HepG2 (cell line): Measurements from ENCODE around the gene IKZF2. TPM values are rescaled to one million over a fixed set of nuclear protein-coding genes. Genes with fewer than 3 reads are reported as not detected.

Source experiments
- ATAC-seq: fragments of 200-7000 bp; cut with Tn5 transposase; 3 replicates; pipeline ENCODE4 v1.9.1; 2020; ENCODE audit warnings: mild to moderate bottlenecking, moderate library complexity
- BruUV-seq: library from RNA; stranded (reverse); fragments of 400-500 nt; replicated peaks from 2 replicates; lab custom pipeline; 2021; lab: Mats Ljungman, UMichigan
- CTCF ChIA-PET: fragments of 300-600 bp; formaldehyde crosslinking; extraction: SDS; loops from one replicate; lab custom pipeline; 2021; ENCODE audit warnings: low total read pairs, inconsistent platforms, low intra/inter-chr PET ratio; lab: Yijun Ruan, JAX
- POLR2A ChIA-PET: fragments of 350-600 bp; sonication (Branson Sonifier 250); formaldehyde crosslinking; loops from one replicate; lab custom pipeline; 2020; ENCODE audit warnings: antibody characterized with exemption, inconsistent platforms; lab: Yijun Ruan, JAX
- DNase-seq: peaks from one replicate; pipeline ENCODE4 v3.0.0-alpha.2; 2015; ENCODE audit warnings: low spot score
- FAIRE-seq: peaks from 3 replicates; lab custom pipeline; 2011; peaks lifted over from hg19 to GRCh38; lab: Jason Lieb, UNC
- H2AFZ ChIP-seq: one replicate; pipeline ENCODE4 v1.6.1; 2011; ENCODE audit warnings: low read length, inconsistent platforms
- H3K27ac ChIP-seq: fragments of 300-600 bp; 3 replicates; pipeline ENCODE4 v1.8.0; 2011; ENCODE audit warnings: mixed run types, mild to moderate bottlenecking, mixed read lengths, low read length, inconsistent platforms; ENCODE audit not compliant: insufficient read depth; ENCODE audit errors: extremely low read length
- H3K27me3 ChIP-seq, 2 experiments: fragments of 200-600 bp in 1 of 2; 2 replicates in 1 of 2; 3 replicates in 1 of 2; pipeline versions ENCODE4 v1.6.0 to v1.8.0; 2011; ENCODE audit warnings: low read length in 2 of 2, mild to moderate bottlenecking in 2 of 2, moderate library complexity in 2 of 2, inconsistent platforms in 1 of 2; ENCODE audit not compliant: insufficient read depth in 2 of 2, control insufficient read depth in 1 of 2
- H3K36me3 ChIP-seq, 2 experiments: fragments of 200-600 bp in 1 of 2; replicated peaks in 1 of 2; 2 replicates in 1 of 2; 3 replicates in 1 of 2; pipeline versions ENCODE4 v1.5.1 to v1.8.0; 2011; ENCODE audit warnings: low read length in 2 of 2, inconsistent platforms in 1 of 2; ENCODE audit not compliant: insufficient read depth in 2 of 2, control insufficient read depth in 1 of 2
- H3K4me1 ChIP-seq: 2 replicates; pipeline ENCODE4 v1.5.1; 2012; ENCODE audit warnings: low read length, inconsistent platforms; ENCODE audit not compliant: insufficient read depth
- H3K4me2 ChIP-seq: 2 replicates; pipeline ENCODE4 v1.6.0; 2011; ENCODE audit warnings: low read depth, low read length, inconsistent platforms
- H3K4me3 ChIP-seq, 3 experiments: fragments of 200-600 bp in 1 of 3; sonication (generic), shearing (Covaris generic) in 1 of 3; replicated peaks in 1 of 3; 2 replicates each; pipeline ENCODE4 v1.5.1; 2011 to 2016; ENCODE audit warnings: low read length in 3 of 3, inconsistent platforms in 2 of 3, low read depth in 2 of 3, mild to moderate bottlenecking in 2 of 3, control low read depth in 1 of 3, mixed read lengths in 1 of 3; ENCODE audit not compliant: insufficient read depth in 1 of 3
- H3K79me2 ChIP-seq: one replicate; pipeline ENCODE4 v1.6.1; 2011; ENCODE audit warnings: low read length, inconsistent platforms; ENCODE audit not compliant: insufficient read depth
- H3K9ac ChIP-seq: 2 replicates; pipeline ENCODE4 v1.6.0; 2011; ENCODE audit warnings: mild to moderate bottlenecking, low read depth, low read length, inconsistent platforms; ENCODE audit not compliant: insufficient read depth
- H3K9me3 ChIP-seq: 2 replicates; pipeline ENCODE4 v1.5.1; 2012; ENCODE audit warnings: mild to moderate bottlenecking, low read length
- H4K20me1 ChIP-seq: 2 replicates; pipeline ENCODE4 v1.6.0; 2011; ENCODE audit warnings: inconsistent platforms, mild to moderate bottlenecking, low read length, moderate library complexity; ENCODE audit not compliant: insufficient read depth
- HES4 ChIP-seq: sonication (generic); formaldehyde crosslinking; IDR thresholded peaks from 2 replicates; pipeline ENCODE4 v1.9.0; 2021; ENCODE audit warnings: mild to moderate bottlenecking, missing genetic modification reagents, borderline replicate concordance
- IKZF5 ChIP-seq: IDR thresholded peaks from 2 replicates; pipeline ENCODE4 v1.6.1; 2018; ENCODE audit warnings: missing genetic modification reagents, mild to moderate bottlenecking, missing compliant biosample characterization
- ZNF772 ChIP-seq: sonication (generic); formaldehyde crosslinking; IDR thresholded peaks from 2 replicates; pipeline ENCODE4 v1.5.0; 2020; ENCODE audit warnings: mild to moderate bottlenecking, missing genetic modification reagents
- ZZZ3 ChIP-seq: sonication (generic); formaldehyde crosslinking; IDR thresholded peaks from 2 replicates; pipeline ENCODE4 v1.4.0; 2020; ENCODE audit warnings: missing genetic modification reagents, mild to moderate bottlenecking, borderline replicate concordance
- in situ Hi-C: cut with HindIII; loops from 2 replicates; pipeline ENCODE4 v1.10.0; 2017; ENCODE audit warnings: low pct_unique_long_range_greater_than_20kb; ENCODE audit not compliant: extremely low pct_ligation_motif_present
- intact Hi-C: fragments of 100-400 bp; cut with micrococcal nuclease; formaldehyde crosslinking; loops from one replicate; pipeline ENCODE4 v1.10.0; 2022; ENCODE audit not compliant: unreplicated experiment
- polyA plus RNA-seq, 8 experiments: library from polyadenylated mRNA; depleted of rRNA in 3 of 8; stranded (reverse) in 7 of 8; unstranded in 1 of 8; fragments of >200 nt; fragmentation: Illumina TruSeq in 4 of 8; extraction: Trizol in 4 of 8; gene quantifications; 2 replicates each; pipeline versions ENCODE4 v1.2.1 to v1.2.3, GENCODE V29; 2011 to 2016; ENCODE audit warnings: low read depth in 4 of 8, missing spikeins in 1 of 8, mixed read lengths in 1 of 8; ENCODE audit not compliant: insufficient read depth in 1 of 8
- total RNA-seq, 5 experiments: library from RNA; depleted of rRNA; stranded (reverse); fragments of >200 nt; fragmentation: Illumina TruSeq; extraction: Trizol; gene quantifications; 2 replicates each; pipeline ENCODE4 v1.2.3, GENCODE V29; 2016; ENCODE audit warnings: low read depth in 1 of 5
- TF ChIP-seq, protein P1 (sequence below): sonication (generic); formaldehyde crosslinking; IDR thresholded peaks from 2 replicates; pipeline ENCODE4 v1.4.0; 2020; ENCODE audit warnings: mild to moderate bottlenecking, missing genetic modification reagents

The IKZF2 gene
- total and polyA plus RNA-seq, 2 of the 13 experiments (the other 11 are each of a cell fraction or from before 2014, with no cell fraction given): 0.18 to 0.86 TPM

GRCh38 chr2:212958133-212958532, 193.3 kb downstream of the IKZF2 start (continued):
- no peak for TF ChIP-seq ZZZ3 (CRISPR knock-in tag)

DNA sequence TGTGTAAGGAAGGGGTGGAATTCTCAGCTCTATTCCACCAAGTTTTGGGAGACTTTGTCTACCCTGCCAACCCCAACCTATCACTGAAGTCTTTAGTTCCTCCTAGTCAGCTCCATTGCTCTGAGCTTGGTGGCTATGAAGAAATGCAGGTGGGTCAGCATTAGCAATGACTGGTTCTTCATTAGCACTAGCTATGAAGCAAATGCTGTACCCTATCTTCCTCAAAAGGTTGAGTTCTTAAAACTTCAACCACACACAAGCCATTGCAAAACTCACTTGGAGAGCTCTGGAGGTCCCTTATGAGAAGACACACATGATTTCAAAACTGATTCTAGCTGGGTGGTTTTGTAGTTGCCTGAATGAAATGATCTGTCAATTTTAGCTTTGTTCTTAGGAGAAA, 193.8 kb downstream of the IKZF2 start:
- H3K9me3 ChIP-seq: no peaks in the 10 kb centered on the region
- CTCF ChIA-PET: no interaction called here
- ATAC-seq (no peak), FAIRE-seq (no peak), DNase-seq (no peak)
- POLR2A ChIA-PET: no interaction called here
- no peaks in the 10 kb centered on the region for H3K27me3 ChIP-seq
- TF ChIP-seq IKZF5 (CRISPR knock-in tag) (no peak), HES4 (no peak), ZNF772 (no peak)
- TF ChIP-seq, protein P1, sequence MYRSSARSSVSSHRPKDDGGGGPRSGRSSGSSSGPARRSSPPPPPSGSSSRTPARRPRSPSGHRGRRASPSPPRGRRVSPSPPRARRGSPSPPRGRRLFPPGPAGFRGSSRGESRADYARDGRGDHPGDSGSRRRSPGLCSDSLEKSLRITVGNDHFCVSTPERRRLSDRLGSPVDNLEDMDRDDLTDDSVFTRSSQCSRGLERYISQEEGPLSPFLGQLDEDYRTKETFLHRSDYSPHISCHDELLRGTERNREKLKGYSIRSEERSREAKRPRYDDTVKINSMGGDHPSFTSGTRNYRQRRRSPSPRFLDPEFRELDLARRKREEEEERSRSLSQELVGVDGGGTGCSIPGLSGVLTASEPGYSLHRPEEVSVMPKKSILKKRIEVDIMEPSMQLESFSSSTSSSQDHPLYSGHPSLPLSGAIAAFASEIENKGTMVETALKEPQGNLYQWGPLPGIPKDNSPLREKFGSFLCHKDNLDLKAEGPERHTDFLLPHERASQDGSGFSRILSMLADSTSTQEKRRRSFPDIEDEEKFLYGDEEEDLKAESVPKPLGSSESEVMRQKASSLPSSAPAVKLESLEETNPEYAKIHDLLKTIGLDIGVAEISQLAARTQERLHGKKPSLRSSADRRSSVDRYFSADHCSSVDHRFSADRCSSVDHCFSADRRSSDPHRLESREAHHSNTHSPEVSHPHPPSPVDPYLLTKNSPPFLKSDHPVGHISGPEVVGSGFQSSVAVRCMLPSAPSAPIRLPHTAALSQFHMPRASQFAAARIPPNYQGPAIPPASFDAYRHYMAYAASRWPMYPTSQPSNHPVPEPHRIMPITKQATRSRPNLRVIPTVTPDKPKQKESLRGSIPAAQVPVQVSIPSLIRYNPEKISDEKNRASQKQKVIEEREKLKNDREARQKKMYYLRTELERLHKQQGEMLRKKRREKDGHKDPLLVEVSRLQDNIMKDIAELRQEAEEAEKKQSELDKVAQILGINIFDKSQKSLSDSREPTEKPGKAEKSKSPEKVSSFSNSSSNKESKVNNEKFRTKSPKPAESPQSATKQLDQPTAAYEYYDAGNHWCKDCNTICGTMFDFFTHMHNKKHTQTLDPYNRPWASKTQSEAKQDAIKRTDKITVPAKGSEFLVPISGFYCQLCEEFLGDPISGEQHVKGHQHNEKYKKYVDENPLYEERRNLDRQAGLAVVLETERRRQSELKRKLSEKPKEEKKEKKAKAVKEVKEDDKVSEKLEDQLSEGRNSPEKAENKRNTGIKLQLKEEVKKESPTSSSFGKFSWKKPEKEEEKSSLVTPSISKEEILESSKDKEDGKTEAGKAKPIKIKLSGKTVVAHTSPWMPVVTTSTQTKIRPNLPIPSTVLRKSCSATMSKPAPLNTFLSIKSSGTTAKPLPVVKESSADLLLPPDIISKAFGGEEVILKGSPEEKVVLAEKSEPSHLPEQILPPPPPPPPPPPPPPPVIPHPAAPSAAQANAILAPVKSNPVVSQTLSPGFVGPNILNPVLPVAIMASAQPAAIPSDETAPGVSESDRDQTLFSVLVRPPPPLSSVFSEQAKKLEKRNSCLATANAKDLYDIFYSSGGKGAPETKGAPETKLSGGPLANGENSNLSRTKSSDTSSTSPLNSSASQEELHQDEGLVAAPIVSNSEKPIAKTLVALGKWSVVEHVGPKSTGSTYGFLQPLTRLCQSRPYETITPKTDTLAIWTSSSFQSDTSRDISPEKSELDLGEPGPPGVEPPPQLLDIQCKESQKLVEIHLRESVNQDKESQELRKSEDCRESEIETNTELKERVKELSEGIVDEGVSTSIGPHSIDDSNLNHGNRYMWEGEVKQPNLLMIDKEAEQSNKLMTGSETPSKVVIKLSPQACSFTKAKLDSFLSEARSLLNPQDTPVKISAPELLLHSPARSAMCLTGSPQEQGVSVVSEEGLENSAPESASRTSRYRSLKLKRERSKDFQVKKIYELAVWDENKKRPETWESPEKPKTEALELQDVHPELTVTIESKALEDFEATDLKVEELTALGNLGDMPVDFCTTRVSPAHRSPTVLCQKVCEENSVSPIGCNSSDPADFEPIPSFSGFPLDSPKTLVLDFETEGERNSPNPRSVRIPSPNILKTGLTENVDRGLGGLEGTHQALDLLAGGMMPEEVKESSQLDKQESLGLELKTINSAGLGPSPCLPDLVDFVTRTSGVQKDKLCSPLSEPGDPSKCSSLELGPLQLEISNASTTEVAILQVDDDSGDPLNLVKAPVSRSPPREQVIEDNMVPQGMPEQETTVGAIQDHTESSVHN (CRISPR knock-in tag): no peak
- no peak overlapping the region for H3K4me3 ChIP-seq
- no peak overlapping the region for H3K4me2 ChIP-seq
- no peak overlapping the region for H2AFZ ChIP-seq
- H3K9ac ChIP-seq: no peak overlapping the region
- H3K27ac ChIP-seq: no peak overlapping the region
- BruUV-seq: no TSS peak
- H3K36me3 ChIP-seq: no peaks in the 10 kb centered on the region
- intact Hi-C loops: no loop called here
- no peaks in the 10 kb centered on the region for H3K4me1 ChIP-seq
- in situ Hi-C loops: no loop called here
- no peaks in the 10 kb centered on the region for H4K20me1 ChIP-seq
- H3K79me2 ChIP-seq: no peaks in the 10 kb centered on the region
